Suprapubic skin (tissue), 4 donors: Measurements from ENCODE around the gene EIF2S2.

ENCODE experiments used
- EP300 ChIP-seq: sonication (generic); formaldehyde crosslinking; IDR thresholded peaks from one replicate; pipeline ENCODE4 v1.6.1; 2017; ENCODE audit warnings: antibody characterized with exemption
- POLR2A ChIP-seq, 2 donors: fragments of 450-650 bp; IDR thresholded peaks; one replicate each; pipeline ENCODE4 v1.6.1; 2017; ENCODE audit warnings: antibody characterized with exemption in 2 of 2, mild to moderate bottlenecking in 2 of 2, moderate library complexity in 2 of 2
- POLR2AphosphoS5 ChIP-seq, 3 donors: sonication (generic); formaldehyde crosslinking; IDR thresholded peaks; one replicate each; pipeline ENCODE4 v1.6.1; 2017; ENCODE audit warnings: antibody characterized with exemption in 3 of 3
- TF ChIP-seq, protein P1 (sequence below), 2 donors: fragments of 200-600 bp in 1 of 2; fragments of 450-650 bp in 1 of 2; sonication (generic) in 1 of 2; IDR thresholded peaks; one replicate each; pipeline ENCODE4 v1.5.1; 2016 to 2019; ENCODE audit warnings: antibody characterized with exemption in 2 of 2, mild to moderate bottlenecking in 1 of 2, moderate library complexity in 1 of 2

GRCh38 chr20:34075647-34076046 is 36.4 kb downstream of the EIF2S2 start:
- no peak for TF ChIP-seq POLR2AphosphoS5 (IDR thresholded peaks at IDR 0.05)
- TF ChIP-seq, protein P1, sequence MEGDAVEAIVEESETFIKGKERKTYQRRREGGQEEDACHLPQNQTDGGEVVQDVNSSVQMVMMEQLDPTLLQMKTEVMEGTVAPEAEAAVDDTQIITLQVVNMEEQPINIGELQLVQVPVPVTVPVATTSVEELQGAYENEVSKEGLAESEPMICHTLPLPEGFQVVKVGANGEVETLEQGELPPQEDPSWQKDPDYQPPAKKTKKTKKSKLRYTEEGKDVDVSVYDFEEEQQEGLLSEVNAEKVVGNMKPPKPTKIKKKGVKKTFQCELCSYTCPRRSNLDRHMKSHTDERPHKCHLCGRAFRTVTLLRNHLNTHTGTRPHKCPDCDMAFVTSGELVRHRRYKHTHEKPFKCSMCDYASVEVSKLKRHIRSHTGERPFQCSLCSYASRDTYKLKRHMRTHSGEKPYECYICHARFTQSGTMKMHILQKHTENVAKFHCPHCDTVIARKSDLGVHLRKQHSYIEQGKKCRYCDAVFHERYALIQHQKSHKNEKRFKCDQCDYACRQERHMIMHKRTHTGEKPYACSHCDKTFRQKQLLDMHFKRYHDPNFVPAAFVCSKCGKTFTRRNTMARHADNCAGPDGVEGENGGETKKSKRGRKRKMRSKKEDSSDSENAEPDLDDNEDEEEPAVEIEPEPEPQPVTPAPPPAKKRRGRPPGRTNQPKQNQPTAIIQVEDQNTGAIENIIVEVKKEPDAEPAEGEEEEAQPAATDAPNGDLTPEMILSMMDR (IDR thresholded peaks at IDR 0.05) = no peak
- no peak for TF ChIP-seq POLR2A (IDR thresholded peaks at IDR 0.05)
- no peak for TF ChIP-seq EP300
